HEK293 (cell line): ENCODE results near the gene MED16.
"Not testable (repeated sequence)": the region's sequence is repeated elsewhere in the genome, so short reads cannot be mapped to it uniquely, and the experiment has no call there.

Experiments
- CTCF ChIA-PET: fragments of 350-600 bp; formaldehyde crosslinking; extraction: SDS; loops from one replicate; lab custom pipeline; 2021; ENCODE audit warnings: antibody characterized with exemption; lab: Yijun Ruan, JAX
- POLR2A ChIA-PET: fragments of 300-600 bp; formaldehyde crosslinking; extraction: SDS; loops from one replicate; lab custom pipeline; 2020; ENCODE audit warnings: antibody characterized with exemption, inconsistent platforms; lab: Yijun Ruan, JAX
- H3K27ac ChIP-seq: fragments of 200-500 bp; sonication (Bioruptor generic); 2 replicates; pipeline ENCODE4 v1.5.1; 2014; ENCODE audit warnings: low read depth, low read length, control low read depth, inconsistent platforms; ENCODE audit errors: extremely low read depth
- H3K36me3 ChIP-seq, 2 experiments: fragments of 200-500 bp in 1 of 2; sonication (Bioruptor generic) in 1 of 2; 1 replicate in 1 of 2; 2 replicates in 1 of 2; pipeline ENCODE4 v1.5.1; 2014 to 2017; ENCODE audit warnings: inconsistent platforms in 2 of 2, low read length in 2 of 2; ENCODE audit not compliant: control insufficient read depth in 2 of 2, insufficient read depth in 1 of 2
- H3K4me1 ChIP-seq: fragments of 200-500 bp; sonication (Bioruptor generic); 2 replicates; pipeline ENCODE4 v1.5.1; 2014; ENCODE audit warnings: mild to moderate bottlenecking, low read length, inconsistent platforms; ENCODE audit not compliant: control insufficient read depth, insufficient read depth
- H3K4me3 ChIP-seq: 2 replicates; pipeline ENCODE4 v1.5.1; 2011; ENCODE audit warnings: low read depth, mild to moderate bottlenecking, control low read depth, low read length, moderate library complexity
- H3K9me3 ChIP-seq: fragments of 200-500 bp; sonication (Bioruptor generic); 2 replicates; pipeline ENCODE4 v1.5.1; 2014; ENCODE audit warnings: low read depth, low read length, inconsistent platforms; ENCODE audit not compliant: control insufficient read depth, insufficient read depth
- CTCF ChIP-seq: fragments of 450-650 bp; formaldehyde crosslinking; IDR thresholded peaks from 2 replicates; pipeline ENCODE4 v1.5.1; 2016; ENCODE audit warnings: missing biosample characterization, missing genetic modification characterization
- HOXA7 ChIP-seq: sonication (generic); formaldehyde crosslinking; IDR thresholded peaks from 2 replicates; pipeline ENCODE4 v1.8.1; 2022; ENCODE audit warnings: missing genetic modification reagents, borderline replicate concordance
- INSM2 ChIP-seq: fragments of 450-650 bp; formaldehyde crosslinking; IDR thresholded peaks from 2 replicates; pipeline ENCODE4 v1.5.1; 2016; ENCODE audit warnings: missing biosample characterization, missing genetic modification characterization
- KLF1 ChIP-seq: fragments of 450-650 bp; formaldehyde crosslinking; IDR thresholded peaks from 2 replicates; pipeline ENCODE4 v1.5.1; 2016; ENCODE audit warnings: missing biosample characterization, missing genetic modification characterization
- KLF16 ChIP-seq: fragments of 450-650 bp; formaldehyde crosslinking; IDR thresholded peaks from 2 replicates; pipeline ENCODE4 v1.5.1; 2017; ENCODE audit warnings: missing biosample characterization, missing genetic modification characterization
- KLF8 ChIP-seq: fragments of 450-650 bp; formaldehyde crosslinking; IDR thresholded peaks from 2 replicates; pipeline ENCODE4 v1.5.1; 2016; ENCODE audit warnings: missing biosample characterization, missing genetic modification characterization
- ZNF121 ChIP-seq: fragments of 450-650 bp; formaldehyde crosslinking; IDR thresholded peaks from 2 replicates; pipeline ENCODE4 v1.5.1; 2016; ENCODE audit warnings: missing biosample characterization, missing genetic modification characterization
- ZNF132 ChIP-seq: fragments of 450-650 bp; formaldehyde crosslinking; IDR thresholded peaks from 2 replicates; pipeline ENCODE4 v1.5.1; 2017; ENCODE audit warnings: missing biosample characterization, missing genetic modification characterization, borderline replicate concordance
- ZNF223 ChIP-seq: fragments of 450-650 bp; formaldehyde crosslinking; IDR thresholded peaks from 2 replicates; pipeline ENCODE4 v1.5.1; 2016; ENCODE audit warnings: missing biosample characterization, missing genetic modification characterization
- ZNF239 ChIP-seq: fragments of 450-650 bp; formaldehyde crosslinking; IDR thresholded peaks from 2 replicates; pipeline ENCODE4 v1.5.1; 2016; ENCODE audit warnings: missing biosample characterization, missing genetic modification characterization
- ZNF394 ChIP-seq: fragments of 450-650 bp; formaldehyde crosslinking; IDR thresholded peaks from 2 replicates; pipeline ENCODE4 v1.5.1; 2016; ENCODE audit warnings: missing biosample characterization, missing genetic modification characterization, mild to moderate bottlenecking, moderate library complexity, borderline replicate concordance
- ZNF514 ChIP-seq: fragments of 450-650 bp; formaldehyde crosslinking; IDR thresholded peaks from 2 replicates; pipeline ENCODE4 v1.5.1; 2016; ENCODE audit warnings: missing biosample characterization, missing genetic modification characterization
- ZNF600 ChIP-seq: fragments of 450-650 bp; formaldehyde crosslinking; IDR thresholded peaks from 2 replicates; pipeline ENCODE4 v1.5.1; 2016; ENCODE audit warnings: missing biosample characterization, missing genetic modification characterization
- ZNF621 ChIP-seq: fragments of 450-650 bp; formaldehyde crosslinking; IDR thresholded peaks from 2 replicates; pipeline ENCODE4 v1.5.1; 2017; ENCODE audit warnings: missing biosample characterization, missing genetic modification characterization
- ZSCAN4 ChIP-seq: fragments of 450-650 bp; formaldehyde crosslinking; IDR thresholded peaks from 2 replicates; pipeline ENCODE4 v1.5.1; 2017; ENCODE audit warnings: missing biosample characterization, missing genetic modification characterization

MED16 gene

GRCh38 chr19:850221-850978 is 42.6 kb downstream of the MED16 start (continued):
- no peak for TF ChIP-seq INSM2
- no peak for TF ChIP-seq ZNF621
- no peak for TF ChIP-seq ZNF132
- no peak for TF ChIP-seq ZNF223 (tag by site-specific recombination)

GRCh38 chr19:849195-849594 is 43.8 kb downstream of the MED16 start:
- H3K4me3 ChIP-seq, H3K36me3 ChIP-seq, POLR2A ChIA-PET, CTCF ChIA-PET, H3K9me3 ChIP-seq, H3K27ac ChIP-seq, H3K4me1 ChIP-seq: not testable (repeated sequence)
- peak; percentile 95 for TF ChIP-seq ZNF121 (tag by site-specific recombination)

GRCh38 chr19:848386-848921 is 44.5 kb downstream of the MED16 start:
- Histone ChIP-seq H3K4me3 (no peak overlapping the region), H3K36me3 (no peaks in the 10 kb centered on the region), H3K27ac (no peak overlapping the region), H3K9me3 (no peaks in the 10 kb centered on the region), H3K4me1 (no peaks in the 10 kb centered on the region)
- no peak for TF ChIP-seq ZSCAN4 (tag by site-specific recombination)
- no peak for TF ChIP-seq HOXA7 (CRISPR knock-in tag)
- TF ChIP-seq ZNF394 (tag by site-specific recombination), result no peak
- ChIA-PET CTCF (interaction anchor here (0.5 kb wide), 1 partner anchor 10 kb away, joined by 3 read pairs; no protein-coding TSS in a partner anchor), POLR2A (interaction anchor here (0.6 kb wide), 1 partner anchor 75 kb away, joined by 3 read pairs; no protein-coding TSS in a partner anchor)

- H3K9me3 ChIP-seq, result no peaks in the 10 kb centered on the region
- ChIA-PET POLR2A (no interaction called here), CTCF (interaction anchor here (0.8 to 1.0 kb wide), 3 partner anchors 18 to 75 kb away, joined by 3 to 5 read pairs (median 4); partner anchors contain the start of genes MED16 and RNU6-9)
- H3K27ac ChIP-seq, result no peak overlapping the region
- H3K36me3 ChIP-seq, result no peaks in the 10 kb centered on the region
- peak; percentile 70; the same call in 1 of the 2 replicates for TF ChIP-seq ZNF600 (tag by site-specific recombination)
- no peak for TF ChIP-seq ZNF239
- TF ChIP-seq KLF1 (tag by site-specific recombination), result peak; percentile 88
- TF ChIP-seq KLF8 (tag by site-specific recombination), result peak; percentile 34; the same call in 1 of the 2 replicates
- no peak for TF ChIP-seq ZNF514 (tag by site-specific recombination)
- no peak for TF ChIP-seq KLF16 (tag by site-specific recombination)
- TF ChIP-seq CTCF (tag by site-specific recombination), result no peak
- H3K4me3 ChIP-seq, result no peak overlapping the region
- no peaks in the 10 kb centered on the region; the same call in 1 of the 2 replicates for H3K4me1 ChIP-seq
Measured at GRCh38 chr19:845707-846521, 47.1 kb downstream of the MED16 start.
